ENCODE data around the gene ATG4C. TPM values are rescaled to one million over a fixed set of nuclear protein-coding genes. Genes with fewer than 3 reads are reported as not detected.

Gene ATG4C
- total and polyA plus RNA-seq, 2 of the 4 experiments (the other 2 are of a cell fraction), result 4.7 to 7.2 TPM

DNA sequence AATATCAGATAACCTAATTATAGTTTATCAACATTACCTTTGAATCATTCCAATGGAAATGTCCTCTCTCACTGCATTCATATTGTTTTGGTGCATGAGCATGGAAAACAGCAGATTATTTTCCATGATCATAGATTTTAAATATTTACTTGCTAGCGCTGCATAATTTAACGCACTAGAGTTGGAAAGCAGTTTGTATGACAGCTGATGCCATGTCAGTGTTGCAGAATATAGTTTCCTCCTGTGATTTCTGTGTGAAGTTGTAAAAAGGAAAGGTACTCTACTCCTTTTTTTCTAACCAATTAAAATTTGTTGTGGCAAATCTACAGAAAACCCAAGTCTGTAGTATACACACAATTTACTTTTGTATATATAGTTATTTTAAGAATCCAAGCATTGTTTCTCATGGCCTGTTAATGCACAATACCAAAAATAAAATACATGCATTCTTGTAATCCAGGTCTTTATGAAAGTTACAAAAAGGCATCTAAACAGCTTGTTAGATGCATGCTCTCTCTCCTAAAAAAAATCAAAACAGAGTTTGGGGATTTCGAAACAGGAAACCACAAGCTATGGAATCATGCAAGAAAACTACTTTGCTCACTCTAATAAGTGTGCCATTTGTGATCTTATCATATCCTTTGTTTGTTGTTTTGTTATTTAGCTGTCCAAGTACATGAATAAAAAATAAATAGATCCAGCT, 1.9 kb upstream of the ATG4C start:
- peak; percentile 66 for DNase-seq
- BruUV-seq (replicated peaks), result no TSS peak
- Histone ChIP-seq H3K23ac (ENCODE audit: low read depth, low read length) (no peak overlapping the region), H2BK120ac (ENCODE audit: low read depth, low read length) (no peak overlapping the region), H3K4me1 (ENCODE audit: control insufficient read depth, insufficient read depth, low read length) (no peaks in the 10 kb centered on the region), H2BK5ac (ENCODE audit: low read depth, low read length, poor library complexity, severe bottlenecking) (no peak overlapping the region), H2BK15ac (ENCODE audit: low read depth, low read length) (no peak overlapping the region), H2AK5ac (ENCODE audit: low read depth, low read length) (no peak overlapping the region), H4K8ac (ENCODE audit: low read depth in 2 of 2, low read length in 2 of 2) (no peak overlapping the region), H3K4ac (ENCODE audit: low read depth, low read length) (no peak overlapping the region), H3K27me3 (ENCODE audit: control insufficient read depth, insufficient read depth, low read length) (peaks cover 5% of the 10 kb centered on the region), H3K27ac (ENCODE audit: insufficient read depth, low read length) (no peak overlapping the region), H3K4me3 (ENCODE audit: insufficient read depth, low read depth, low read length) (no peak overlapping the region), H3K4me2 (ENCODE audit: low read depth, low read length) (no peak overlapping the region), H3K9me1 (ENCODE audit: insufficient read depth, low read length) (no peaks in the 10 kb centered on the region), H2AFZ (replicated peaks; ENCODE audit: low read length, poor library complexity) (no peak overlapping the region), H4K5ac (ENCODE audit: low read depth, low read length) (no peak overlapping the region), H3K9me3 (ENCODE audit: control insufficient read depth, insufficient read depth, low read length) (no peaks in the 10 kb centered on the region), H2AK9ac (replicated peaks; ENCODE audit: low read depth, low read length, poor library complexity) (no peak overlapping the region), H3K79me1 (ENCODE audit: low read depth in 1 of 2, low read length in 2 of 2) (peaks cover 10 to 17% of the 10 kb centered on the region in 2 experiments), H4K91ac (ENCODE audit: insufficient read depth, low read depth, low read length) (no peak overlapping the region), H3K9ac (ENCODE audit: low read depth, low read length) (no peak overlapping the region), H3K36me3 (ENCODE audit: control insufficient read depth, insufficient read depth, low read length) (no peaks in the 10 kb centered on the region), H3K56ac (ENCODE audit: extremely low read depth, insufficient read depth, low read length) (no peak overlapping the region), H3K14ac (replicated peaks; ENCODE audit: low read depth, low read length) (no peak overlapping the region), H2BK20ac (ENCODE audit: low read depth, low read length) (no peak overlapping the region), H3K18ac (ENCODE audit: low read depth, low read length) (no peak overlapping the region), H4K20me1 (ENCODE audit: insufficient read depth, low read length) (no peaks in the 10 kb centered on the region)
- no CpG with 5 or more reads among the region's 3 CpGs for WGBS, 2 experiments (ENCODE audit: extremely low coverage in 2 of 2, insufficient read length in 1 of 2)
- ATAC-seq (ENCODE audit: low read depth), result no peak
- intact Hi-C loops (cut with micrococcal nuclease), result no loop called here
- in situ Hi-C loops (cut with MboI; ENCODE audit: low sequenced_read_pairs), result no loop called here
- CTCF ChIA-PET, result interaction anchor here (0.7 to 1.0 kb wide), 3 partner anchors 12 to 19 kb away, joined by 3 read pairs; no protein-coding TSS in a partner anchor
- dilution Hi-C loops (cut with HindIII; ENCODE audit: low sequenced_read_pairs, unreplicated experiment), result no loop called here
- POLR2A ChIA-PET (ENCODE audit: unreplicated experiment), result interaction anchor here (0.5 kb wide), 1 partner anchor 56 kb away, joined by 5 read pairs; no protein-coding TSS in a partner anchor
- TF ChIP-seq MAZ (IDR thresholded peaks at IDR 0.05; ENCODE audit: borderline replicate concordance, low read depth, low read length) (no peak), MXI1 (IDR thresholded peaks at IDR 0.05; ENCODE audit: borderline replicate concordance, low read depth, low read length) (no peak), RCOR1 (IDR thresholded peaks at IDR 0.05; ENCODE audit: insufficient replicate concordance, low read length) (no peak), BHLHE40 (IDR thresholded peaks at IDR 0.05; ENCODE audit: low read depth, low read length) (peak; percentile 72), SMC3 (IDR thresholded peaks at IDR 0.05; ENCODE audit: low read depth, low read length) (no peak), CEBPB (IDR thresholded peaks at IDR 0.05; ENCODE audit: low read depth, low read length) (peak; percentile 65; the same call in 1 of the 2 replicates), FOS (IDR thresholded peaks at IDR 0.05; ENCODE audit: low read depth, low read length) (no peak)
- TF ChIP-seq, protein P1, sequence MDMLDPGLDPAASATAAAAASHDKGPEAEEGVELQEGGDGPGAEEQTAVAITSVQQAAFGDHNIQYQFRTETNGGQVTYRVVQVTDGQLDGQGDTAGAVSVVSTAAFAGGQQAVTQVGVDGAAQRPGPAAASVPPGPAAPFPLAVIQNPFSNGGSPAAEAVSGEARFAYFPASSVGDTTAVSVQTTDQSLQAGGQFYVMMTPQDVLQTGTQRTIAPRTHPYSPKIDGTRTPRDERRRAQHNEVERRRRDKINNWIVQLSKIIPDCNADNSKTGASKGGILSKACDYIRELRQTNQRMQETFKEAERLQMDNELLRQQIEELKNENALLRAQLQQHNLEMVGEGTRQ (IDR thresholded peaks at IDR 0.05; ENCODE audit: low read depth, low read length), result no peak

Data from IMR-90 (cell line).